WTC11 (cell line): ENCODE measurements around the gene ACHE. TPM values are rescaled to one million over a fixed set of nuclear protein-coding genes. Genes with fewer than 3 reads are reported as not detected.

Experiments used
- ATAC-seq: fragments of 200-7000 bp; cut with Tn5 transposase; 2 replicates; pipeline ENCODE4 v1.10.0; 2021; ENCODE audit warnings: mild to moderate bottlenecking, moderate library complexity
- CTCF ChIA-PET: fragments of 300-600 bp; sonication (Branson Sonifier 250); formaldehyde crosslinking; loops from one replicate; lab custom pipeline; 2021; ENCODE audit warnings: antibody characterized with exemption; lab: Charles Lee
- POLR2A ChIA-PET: fragments of 350-600 bp; sonication (Branson Sonifier 250); formaldehyde crosslinking; loops from one replicate; lab custom pipeline; 2021; ENCODE audit warnings: antibody characterized with exemption; lab: Charles Lee
- DNase-seq: peaks from one replicate; pipeline ENCODE4 v3.0.0; 2021; ENCODE audit warnings: low spot score
- H3K27ac Mint-ChIP-seq: 2 replicates; pipeline ENCODE4 v1.8.0; 2021; ENCODE audit warnings: mixed read lengths
- H3K27me3 Mint-ChIP-seq: 2 replicates; pipeline ENCODE4 v1.8.0; 2021; ENCODE audit warnings: low read depth, mild to moderate bottlenecking, moderate library complexity, mixed read lengths
- H3K36me3 Mint-ChIP-seq: 2 replicates; pipeline ENCODE4 v1.8.0; 2021; ENCODE audit warnings: mixed read lengths
- H3K4me1 Mint-ChIP-seq: 2 replicates; pipeline ENCODE4 v1.8.0; 2022; ENCODE audit warnings: mixed read lengths
- H3K4me3 Mint-ChIP-seq: 2 replicates; pipeline ENCODE4 v1.8.0; 2021; ENCODE audit warnings: mild to moderate bottlenecking, moderate library complexity, mixed read lengths
- H3K9me3 Mint-ChIP-seq: 2 replicates; pipeline ENCODE4 v1.8.0; 2021; ENCODE audit warnings: mixed read lengths
- ARID4B ChIP-seq: sonication (generic); formaldehyde crosslinking; IDR thresholded peaks from 2 replicates; pipeline ENCODE4 v1.8.0; 2023; ENCODE audit warnings: missing genetic modification reagents, mild to moderate bottlenecking, borderline replicate concordance
- ATF3 ChIP-seq: sonication (generic); formaldehyde crosslinking; conservative IDR thresholded peaks from 2 replicates; pipeline ENCODE4 v1.8.1; 2022; ENCODE audit warnings: mild to moderate bottlenecking, missing genetic modification reagents
- CREM ChIP-seq: sonication (generic); formaldehyde crosslinking; IDR thresholded peaks from 2 replicates; pipeline ENCODE4 v1.8.1; 2022; ENCODE audit warnings: mild to moderate bottlenecking, missing genetic modification reagents, moderate library complexity
- E2F4 ChIP-seq: sonication (generic); formaldehyde crosslinking; IDR thresholded peaks from 2 replicates; pipeline ENCODE4 v1.8.1; 2022; ENCODE audit warnings: low read depth, mild to moderate bottlenecking, moderate library complexity, missing genetic modification reagents, borderline replicate concordance
- EMX1 ChIP-seq: fragments of 250-450 bp; sonication (Bioruptor Pico); IDR thresholded peaks from 2 replicates; pipeline ENCODE4 v1.8.0; 2021; ENCODE audit warnings: mild to moderate bottlenecking
- IRF2 ChIP-seq: sonication (generic); formaldehyde crosslinking; IDR thresholded peaks from 2 replicates; pipeline ENCODE4 v1.8.0; 2022; ENCODE audit warnings: low read depth, missing genetic modification reagents, borderline replicate concordance
- PREB ChIP-seq: sonication (generic); formaldehyde crosslinking; IDR thresholded peaks from 2 replicates; pipeline ENCODE4 v1.8.1; 2022; ENCODE audit warnings: mild to moderate bottlenecking, missing genetic modification reagents, moderate library complexity, borderline replicate concordance
- RORB ChIP-seq: fragments of 250-450 bp; sonication (Bioruptor Pico); IDR thresholded peaks from 2 replicates; pipeline ENCODE4 v1.9.0; 2021; ENCODE audit warnings: mild to moderate bottlenecking
- SMAD4 ChIP-seq: sonication (generic); formaldehyde crosslinking; IDR thresholded peaks from 2 replicates; pipeline ENCODE4 v1.8.0; 2022; ENCODE audit warnings: mild to moderate bottlenecking, missing genetic modification reagents
- ZBTB21 ChIP-seq: sonication (generic); formaldehyde crosslinking; IDR thresholded peaks from 2 replicates; pipeline ENCODE4 v1.8.1; 2023; ENCODE audit warnings: mild to moderate bottlenecking, missing genetic modification reagents, borderline replicate concordance
- ZNF232 ChIP-seq: sonication (generic); formaldehyde crosslinking; IDR thresholded peaks from 2 replicates; pipeline ENCODE4 v1.8.0; 2022; ENCODE audit warnings: mild to moderate bottlenecking, missing genetic modification reagents
- ZNF396 ChIP-seq: fragments of 250-450 bp; sonication (Bioruptor Pico); IDR thresholded peaks from 2 replicates; pipeline ENCODE4 v1.8.0; 2021; ENCODE audit warnings: mild to moderate bottlenecking, moderate library complexity, borderline replicate concordance
- ZNF416 ChIP-seq: fragments of 250-450 bp; sonication (Bioruptor Pico); IDR thresholded peaks from 2 replicates; pipeline ENCODE4 v1.9.0; 2021; ENCODE audit warnings: mild to moderate bottlenecking, inconsistent platforms
- ZNF423 ChIP-seq: fragments of 250-450 bp; sonication (Bioruptor Pico); IDR thresholded peaks from 2 replicates; pipeline ENCODE4 v2.1.2; 2022; ENCODE audit warnings: mild to moderate bottlenecking, moderate library complexity
- total RNA-seq: library from RNA; stranded (reverse); gene quantifications from 3 replicates; pipeline ENCODE4 v1.2.3, GENCODE V29; 2021
- TF ChIP-seq, protein P1 (sequence below): sonication (generic); formaldehyde crosslinking; IDR thresholded peaks from 2 replicates; pipeline ENCODE4 v1.8.1; 2022; ENCODE audit warnings: low read depth, missing genetic modification reagents, borderline replicate concordance
- TF ChIP-seq, protein P2 (sequence below): sonication (generic); formaldehyde crosslinking; IDR thresholded peaks from 2 replicates; pipeline ENCODE4 v1.8.0; 2022; ENCODE audit warnings: mild to moderate bottlenecking, missing genetic modification reagents
- TF ChIP-seq, protein P3 (sequence below): sonication (generic); formaldehyde crosslinking; IDR thresholded peaks from 2 replicates; pipeline ENCODE4 v1.8.1; 2023; ENCODE audit warnings: mild to moderate bottlenecking, missing genetic modification reagents, borderline replicate concordance

ACHE gene
- total RNA-seq, 1 experiment from 2014 or later = 7.7 TPM

- 0 out of 2 replicates have a peak, but pooled peaks cover 5% of the 10 kb centered on the region for H3K36me3 Mint-ChIP-seq
- no peak overlapping the region for H3K4me3 Mint-ChIP-seq
- CTCF ChIA-PET = no interaction called here
- H3K9me3 Mint-ChIP-seq = peaks cover 6% of the 10 kb centered on the region
- POLR2A ChIA-PET = no interaction called here
- TF ChIP-seq, protein P1, sequence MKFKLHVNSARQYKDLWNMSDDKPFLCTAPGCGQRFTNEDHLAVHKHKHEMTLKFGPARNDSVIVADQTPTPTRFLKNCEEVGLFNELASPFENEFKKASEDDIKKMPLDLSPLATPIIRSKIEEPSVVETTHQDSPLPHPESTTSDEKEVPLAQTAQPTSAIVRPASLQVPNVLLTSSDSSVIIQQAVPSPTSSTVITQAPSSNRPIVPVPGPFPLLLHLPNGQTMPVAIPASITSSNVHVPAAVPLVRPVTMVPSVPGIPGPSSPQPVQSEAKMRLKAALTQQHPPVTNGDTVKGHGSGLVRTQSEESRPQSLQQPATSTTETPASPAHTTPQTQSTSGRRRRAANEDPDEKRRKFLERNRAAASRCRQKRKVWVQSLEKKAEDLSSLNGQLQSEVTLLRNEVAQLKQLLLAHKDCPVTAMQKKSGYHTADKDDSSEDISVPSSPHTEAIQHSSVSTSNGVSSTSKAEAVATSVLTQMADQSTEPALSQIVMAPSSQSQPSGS (CRISPR knock-in tag) = no peak
- TF ChIP-seq ZBTB21 (CRISPR knock-in tag) (no peak), EMX1 (CRISPR knock-in tag) (no peak), PREB (CRISPR knock-in tag) (no peak), ZNF416 (CRISPR knock-in tag) (no peak), E2F4 (CRISPR knock-in tag) (no peak), ZNF396 (CRISPR knock-in tag) (no peak), ATF3 (CRISPR knock-in tag) (no peak), ZNF423 (CRISPR knock-in tag) (no peak), RORB (CRISPR knock-in tag) (no peak), ZNF232 (CRISPR knock-in tag) (no peak), CREM (CRISPR knock-in tag) (no peak), ARID4B (CRISPR knock-in tag) (no peak), IRF2 (CRISPR knock-in tag) (no peak), SMAD4 (CRISPR knock-in tag) (no peak)
- TF ChIP-seq, protein P2, sequence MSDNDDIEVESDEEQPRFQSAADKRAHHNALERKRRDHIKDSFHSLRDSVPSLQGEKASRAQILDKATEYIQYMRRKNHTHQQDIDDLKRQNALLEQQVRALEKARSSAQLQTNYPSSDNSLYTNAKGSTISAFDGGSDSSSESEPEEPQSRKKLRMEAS (CRISPR knock-in tag) = no peak
- TF ChIP-seq, protein P3, sequence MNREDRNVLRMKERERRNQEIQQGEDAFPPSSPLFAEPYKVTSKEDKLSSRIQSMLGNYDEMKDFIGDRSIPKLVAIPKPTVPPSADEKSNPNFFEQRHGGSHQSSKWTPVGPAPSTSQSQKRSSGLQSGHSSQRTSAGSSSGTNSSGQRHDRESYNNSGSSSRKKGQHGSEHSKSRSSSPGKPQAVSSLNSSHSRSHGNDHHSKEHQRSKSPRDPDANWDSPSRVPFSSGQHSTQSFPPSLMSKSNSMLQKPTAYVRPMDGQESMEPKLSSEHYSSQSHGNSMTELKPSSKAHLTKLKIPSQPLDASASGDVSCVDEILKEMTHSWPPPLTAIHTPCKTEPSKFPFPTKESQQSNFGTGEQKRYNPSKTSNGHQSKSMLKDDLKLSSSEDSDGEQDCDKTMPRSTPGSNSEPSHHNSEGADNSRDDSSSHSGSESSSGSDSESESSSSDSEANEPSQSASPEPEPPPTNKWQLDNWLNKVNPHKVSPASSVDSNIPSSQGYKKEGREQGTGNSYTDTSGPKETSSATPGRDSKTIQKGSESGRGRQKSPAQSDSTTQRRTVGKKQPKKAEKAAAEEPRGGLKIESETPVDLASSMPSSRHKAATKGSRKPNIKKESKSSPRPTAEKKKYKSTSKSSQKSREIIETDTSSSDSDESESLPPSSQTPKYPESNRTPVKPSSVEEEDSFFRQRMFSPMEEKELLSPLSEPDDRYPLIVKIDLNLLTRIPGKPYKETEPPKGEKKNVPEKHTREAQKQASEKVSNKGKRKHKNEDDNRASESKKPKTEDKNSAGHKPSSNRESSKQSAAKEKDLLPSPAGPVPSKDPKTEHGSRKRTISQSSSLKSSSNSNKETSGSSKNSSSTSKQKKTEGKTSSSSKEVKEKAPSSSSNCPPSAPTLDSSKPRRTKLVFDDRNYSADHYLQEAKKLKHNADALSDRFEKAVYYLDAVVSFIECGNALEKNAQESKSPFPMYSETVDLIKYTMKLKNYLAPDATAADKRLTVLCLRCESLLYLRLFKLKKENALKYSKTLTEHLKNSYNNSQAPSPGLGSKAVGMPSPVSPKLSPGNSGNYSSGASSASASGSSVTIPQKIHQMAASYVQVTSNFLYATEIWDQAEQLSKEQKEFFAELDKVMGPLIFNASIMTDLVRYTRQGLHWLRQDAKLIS (CRISPR knock-in tag) = no peak
- ATAC-seq = no peak
- H3K4me1 Mint-ChIP-seq = 0 out of 2 replicates have a peak, but pooled peaks cover 3% of the 10 kb centered on the region
- DNase-seq = no peak
- H3K27me3 Mint-ChIP-seq = no peaks in the 10 kb centered on the region; the same call in 1 of the 2 replicates
- no peak overlapping the region for H3K27ac Mint-ChIP-seq
These were observed 12.8 kb upstream of the ACHE start for GRCh38 chr7:100908512-100908911.
